Measurements from ENCODE around the gene BTRC. TPM values are rescaled to one million over a fixed set of nuclear protein-coding genes. Genes with fewer than 3 reads are reported as not detected.

The BTRC gene
- total RNA-seq, 1 experiment from 2014 or later, result 29.1 TPM

DNA sequence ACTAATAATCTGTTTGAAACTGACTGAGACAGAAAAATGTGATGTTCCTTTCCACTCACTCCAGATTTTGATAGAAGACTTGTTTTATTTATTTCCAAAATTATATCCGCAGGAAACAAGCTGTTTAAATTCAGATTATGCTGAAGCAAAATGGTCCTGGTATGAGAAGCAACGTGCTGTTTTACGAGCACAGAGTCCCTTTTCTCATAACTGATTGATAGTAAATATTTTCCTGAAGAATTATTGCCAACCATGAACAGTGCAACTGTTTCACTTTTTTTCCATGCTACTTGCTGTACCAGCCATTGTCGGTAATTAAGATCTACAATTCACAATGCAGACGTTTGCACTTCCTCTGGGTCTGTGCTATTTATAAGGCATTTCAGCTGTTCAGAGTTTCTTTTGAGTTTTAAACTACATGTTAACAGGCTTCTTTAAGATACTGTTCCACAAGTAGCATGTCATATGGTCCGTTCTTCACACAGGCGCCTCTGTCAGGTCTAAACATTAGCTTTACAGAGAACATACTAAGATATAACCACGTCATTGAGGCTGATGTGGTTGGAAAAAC is 130.3 kb downstream of the BTRC start:
- intact Hi-C loops (cut with micrococcal nuclease), result no loop called here
- no peaks in the 10 kb centered on the region for H4K20me1 ChIP-seq (ENCODE audit: insufficient read depth)
- no peak overlapping the region for H3K27ac ChIP-seq (ENCODE audit: low read depth, low read length)
- H3K4me1 ChIP-seq (ENCODE audit: control insufficient read depth in 1 of 2, insufficient read depth in 2 of 2, low read length in 2 of 2), result no peaks in the 10 kb centered on the region
- H3K9me3 ChIP-seq (ENCODE audit: control insufficient read depth in 1 of 2, insufficient read depth in 1 of 2, low read depth in 1 of 2, low read length in 2 of 2), result no peaks in the 10 kb centered on the region
- no peak for DNase-seq (ENCODE audit: low read depth, low spot score)
- no peak for ATAC-seq
- H3K4me2 ChIP-seq (ENCODE audit: low read length), result no peak overlapping the region
- no peaks in the 10 kb centered on the region for H3K27me3 ChIP-seq (ENCODE audit: insufficient read depth, low read length)
- TF ChIP-seq CEBPB (IDR thresholded peaks at IDR 0.05; ENCODE audit: low read depth) (no peak), EZH2phosphoT487 (IDR thresholded peaks at IDR 0.05; ENCODE audit: borderline replicate concordance) (no peak), YY1 (IDR thresholded peaks at IDR 0.05; ENCODE audit: extremely low read depth, insufficient replicate concordance, low read depth, low read length) (no peak)
- TF ChIP-seq, protein P1, sequence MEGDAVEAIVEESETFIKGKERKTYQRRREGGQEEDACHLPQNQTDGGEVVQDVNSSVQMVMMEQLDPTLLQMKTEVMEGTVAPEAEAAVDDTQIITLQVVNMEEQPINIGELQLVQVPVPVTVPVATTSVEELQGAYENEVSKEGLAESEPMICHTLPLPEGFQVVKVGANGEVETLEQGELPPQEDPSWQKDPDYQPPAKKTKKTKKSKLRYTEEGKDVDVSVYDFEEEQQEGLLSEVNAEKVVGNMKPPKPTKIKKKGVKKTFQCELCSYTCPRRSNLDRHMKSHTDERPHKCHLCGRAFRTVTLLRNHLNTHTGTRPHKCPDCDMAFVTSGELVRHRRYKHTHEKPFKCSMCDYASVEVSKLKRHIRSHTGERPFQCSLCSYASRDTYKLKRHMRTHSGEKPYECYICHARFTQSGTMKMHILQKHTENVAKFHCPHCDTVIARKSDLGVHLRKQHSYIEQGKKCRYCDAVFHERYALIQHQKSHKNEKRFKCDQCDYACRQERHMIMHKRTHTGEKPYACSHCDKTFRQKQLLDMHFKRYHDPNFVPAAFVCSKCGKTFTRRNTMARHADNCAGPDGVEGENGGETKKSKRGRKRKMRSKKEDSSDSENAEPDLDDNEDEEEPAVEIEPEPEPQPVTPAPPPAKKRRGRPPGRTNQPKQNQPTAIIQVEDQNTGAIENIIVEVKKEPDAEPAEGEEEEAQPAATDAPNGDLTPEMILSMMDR (IDR thresholded peaks at IDR 0.05 in 2 of 3, conservative IDR thresholded peaks at IDR 0.05 in 1 of 3; ENCODE audit: borderline replicate concordance in 1 of 3, insufficient read depth in 1 of 3, low read depth in 2 of 3, low read length in 2 of 3), result no peak
- H3K9ac ChIP-seq (ENCODE audit: low read length), result no peak overlapping the region
- BruUV-seq (replicated peaks), result no TSS peak
- H3K79me2 ChIP-seq (ENCODE audit: insufficient read depth, low read length), result no peaks in the 10 kb centered on the region
- RAD21 ChIA-PET (ENCODE audit: low non-redundant PET in 1 of 2, low total read pairs in 2 of 2, uncharacterized antibody in 2 of 2, unreplicated experiment in 2 of 2), result no interaction called here
- H3K9me2 ChIP-seq (ENCODE audit: insufficient read depth), result no peaks in the 10 kb centered on the region
- POLR2A ChIA-PET, result interaction anchor here (1.9 kb wide), 1 partner anchor 17 kb away, joined by 5 read pairs; no protein-coding TSS in a partner anchor
- H2AFZ ChIP-seq (ENCODE audit: low read depth, low read length, poor library complexity, severe bottlenecking), result no peak overlapping the region
- CTCF ChIA-PET, result interaction anchor here (1.0 to 3.6 kb wide), 2 partner anchors 10 to 17 kb away, joined by 3 to 18 read pairs; no protein-coding TSS in a partner anchor
- H3K4me3 ChIP-seq (replicated peaks in 1 of 2; ENCODE audit: low read depth in 1 of 2, low read length in 2 of 2), result no peak overlapping the region
- no peaks in the 10 kb centered on the region for H3K36me3 ChIP-seq (ENCODE audit: control insufficient read depth in 1 of 2, insufficient read depth in 2 of 2, low read length in 2 of 2)

GRCh38 chr10:101485207-101485606 is 131.2 kb downstream of the BTRC start:
- H3K4me3 ChIP-seq (replicated peaks in 1 of 2; ENCODE audit: low read depth in 1 of 2, low read length in 2 of 2), result no peak overlapping the region
- no peaks in the 10 kb centered on the region for H3K36me3 ChIP-seq (ENCODE audit: control insufficient read depth in 1 of 2, insufficient read depth in 2 of 2, low read length in 2 of 2)
- ChIA-PET POLR2A (interaction anchor here (1.9 kb wide), 1 partner anchor 18 kb away, joined by 5 read pairs; no protein-coding TSS in a partner anchor), RAD21 (ENCODE audit: low non-redundant PET in 1 of 2, low total read pairs in 2 of 2, uncharacterized antibody in 2 of 2, unreplicated experiment in 2 of 2) (no interaction called here), CTCF (interaction anchor here (3.6 kb wide), 1 partner anchor 18 kb away, joined by 18 read pairs; no protein-coding TSS in a partner anchor)
- BruUV-seq (replicated peaks), result no TSS peak
- H4K20me1 ChIP-seq (ENCODE audit: insufficient read depth), result no peaks in the 10 kb centered on the region
- DNase-seq (ENCODE audit: low read depth, low spot score) (no peak), ATAC-seq (no peak)
- no peak overlapping the region for H3K4me2 ChIP-seq (ENCODE audit: low read length)
- H2AFZ ChIP-seq (ENCODE audit: low read depth, low read length, poor library complexity, severe bottlenecking), result no peak overlapping the region
- H3K27me3 ChIP-seq (ENCODE audit: insufficient read depth, low read length), result no peaks in the 10 kb centered on the region
- no peaks in the 10 kb centered on the region for H3K9me3 ChIP-seq (ENCODE audit: control insufficient read depth in 1 of 2, insufficient read depth in 1 of 2, low read depth in 1 of 2, low read length in 2 of 2)
- no peaks in the 10 kb centered on the region for H3K4me1 ChIP-seq (ENCODE audit: control insufficient read depth in 1 of 2, insufficient read depth in 2 of 2, low read length in 2 of 2)
- H3K27ac ChIP-seq (ENCODE audit: low read depth, low read length), result no peak overlapping the region
- intact Hi-C loops (cut with micrococcal nuclease), result no loop called here
- no peak for TF ChIP-seq ELF1 (IDR thresholded peaks at IDR 0.05; ENCODE audit: borderline replicate concordance, low read depth)
- TF ChIP-seq JUND (IDR thresholded peaks at IDR 0.05), result no peak
- no peak for TF ChIP-seq FOSL1 (IDR thresholded peaks at IDR 0.05; ENCODE audit: low read depth)
- TF ChIP-seq EGR1 (IDR thresholded peaks at IDR 0.05; ENCODE audit: low read depth), result no peak
- TF ChIP-seq, protein P2, sequence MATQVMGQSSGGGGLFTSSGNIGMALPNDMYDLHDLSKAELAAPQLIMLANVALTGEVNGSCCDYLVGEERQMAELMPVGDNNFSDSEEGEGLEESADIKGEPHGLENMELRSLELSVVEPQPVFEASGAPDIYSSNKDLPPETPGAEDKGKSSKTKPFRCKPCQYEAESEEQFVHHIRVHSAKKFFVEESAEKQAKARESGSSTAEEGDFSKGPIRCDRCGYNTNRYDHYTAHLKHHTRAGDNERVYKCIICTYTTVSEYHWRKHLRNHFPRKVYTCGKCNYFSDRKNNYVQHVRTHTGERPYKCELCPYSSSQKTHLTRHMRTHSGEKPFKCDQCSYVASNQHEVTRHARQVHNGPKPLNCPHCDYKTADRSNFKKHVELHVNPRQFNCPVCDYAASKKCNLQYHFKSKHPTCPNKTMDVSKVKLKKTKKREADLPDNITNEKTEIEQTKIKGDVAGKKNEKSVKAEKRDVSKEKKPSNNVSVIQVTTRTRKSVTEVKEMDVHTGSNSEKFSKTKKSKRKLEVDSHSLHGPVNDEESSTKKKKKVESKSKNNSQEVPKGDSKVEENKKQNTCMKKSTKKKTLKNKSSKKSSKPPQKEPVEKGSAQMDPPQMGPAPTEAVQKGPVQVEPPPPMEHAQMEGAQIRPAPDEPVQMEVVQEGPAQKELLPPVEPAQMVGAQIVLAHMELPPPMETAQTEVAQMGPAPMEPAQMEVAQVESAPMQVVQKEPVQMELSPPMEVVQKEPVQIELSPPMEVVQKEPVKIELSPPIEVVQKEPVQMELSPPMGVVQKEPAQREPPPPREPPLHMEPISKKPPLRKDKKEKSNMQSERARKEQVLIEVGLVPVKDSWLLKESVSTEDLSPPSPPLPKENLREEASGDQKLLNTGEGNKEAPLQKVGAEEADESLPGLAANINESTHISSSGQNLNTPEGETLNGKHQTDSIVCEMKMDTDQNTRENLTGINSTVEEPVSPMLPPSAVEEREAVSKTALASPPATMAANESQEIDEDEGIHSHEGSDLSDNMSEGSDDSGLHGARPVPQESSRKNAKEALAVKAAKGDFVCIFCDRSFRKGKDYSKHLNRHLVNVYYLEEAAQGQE (IDR thresholded peaks at IDR 0.05; ENCODE audit: low read depth), result no peak
- TF ChIP-seq ZFX (IDR thresholded peaks at IDR 0.05), result no peak
- H3K9ac ChIP-seq (ENCODE audit: low read length), result no peak overlapping the region
- no peaks in the 10 kb centered on the region for H3K9me2 ChIP-seq (ENCODE audit: insufficient read depth)
- no peaks in the 10 kb centered on the region for H3K79me2 ChIP-seq (ENCODE audit: insufficient read depth, low read length)

All from HCT116 (cell line).